Measurements from ENCODE around the gene CYB561. TPM values are rescaled to one million over a fixed set of nuclear protein-coding genes. Genes with fewer than 3 reads are reported as not detected.
A peak's percentile ranks its signal among the peaks of the same experiment; 100 is the strongest.

The CYB561 gene
- total RNA-seq (10 to 100 TPM; 13.2 to 31.6 TPM), polyA plus RNA-seq (10 to 100 TPM in 1 of 2 donors, 1 to 10 TPM in 1; 7.1 to 17.6 TPM)
- long read RNA-seq, donor 1, transcript CYB561-201 (6 exons, 3,001 nt): major isoform, 33 of 60 reads
- long read RNA-seq, donor 1, partial matches to known transcripts: 2 of 60 reads
- long read RNA-seq, donor 1, other reads (novel, unspliced or antisense): 17 of 60 reads
- long read RNA-seq, donor 2, transcript CYB561-201 (6 exons, 3,001 nt): major isoform, 7 of 21 reads
- long read RNA-seq, donor 2, partial matches to known transcripts: 0 of 21 reads
- long read RNA-seq, donor 2, other reads (novel, unspliced or antisense): 8 of 21 reads

GRCh38 chr17:63445954-63446752 lies at the start of gene CYB561:
Gene CYB561, minus strand, starts transcription at chr17:63446306. Its CDS starts 8,759 bp downstream, at chr17:63437547.
- DNase-seq (peak; percentile 84 to 94), ATAC-seq (ENCODE audit: low FRiP score) (peak; percentile 85)
- intact Hi-C loops (cut with DNase I): no loop called here
- H3K27me3 ChIP-seq (ENCODE audit: control insufficient read depth in 1 of 2, insufficient read depth in 2 of 2, low read length in 1 of 2): no peaks in the 10 kb centered on the region
- WGBS, 2 donors: 0 to 1% methylated on average over 49 to 99 of the region's 99 CpGs
- H3K36me3 ChIP-seq (ENCODE audit: control insufficient read depth in 1 of 2, insufficient read depth in 2 of 2, low read length in 1 of 2): no peaks in the 10 kb centered on the region
- peak within 1 kb of the TSS; percentile 29 to 44 for H3K4me3 ChIP-seq (ENCODE audit: low read length in 2 of 2)
- no peaks in the 10 kb centered on the region for H3K9me3 ChIP-seq (ENCODE audit: control insufficient read depth, low read length)
- H3K27ac ChIP-seq (ENCODE audit: low read depth in 1 of 2, low read length in 2 of 2): no peak within 1 kb of the TSS
- H3K4me1 ChIP-seq (ENCODE audit: control insufficient read depth in 1 of 2, insufficient read depth in 2 of 2, low read length in 2 of 2): no peaks in the 10 kb centered on the region

GRCh38 chr17:63495491-63495890 lies 49.4 kb upstream of the CYB561 start:
- 34 to 38% methylated on average over 6 of the region's 6 CpGs for WGBS, 2 donors
- Histone ChIP-seq H3K36me3 (ENCODE audit: control insufficient read depth in 1 of 2, insufficient read depth in 2 of 2, low read length in 1 of 2) (no peaks in the 10 kb centered on the region), H3K4me1 (ENCODE audit: control insufficient read depth in 1 of 2, insufficient read depth in 2 of 2, low read length in 2 of 2) (no peaks in the 10 kb centered on the region), H3K4me3 (ENCODE audit: low read length in 2 of 2) (no peak overlapping the region), H3K27me3 (ENCODE audit: control insufficient read depth in 1 of 2, insufficient read depth in 2 of 2, low read length in 1 of 2) (no peaks in the 10 kb centered on the region), H3K9me3 (ENCODE audit: control insufficient read depth, low read length) (no peaks in the 10 kb centered on the region), H3K27ac (ENCODE audit: low read depth in 1 of 2, low read length in 2 of 2) (no peak overlapping the region)
- DNase-seq: no peak
- ATAC-seq (ENCODE audit: low FRiP score): no peak
- intact Hi-C loops (cut with DNase I): no loop called here

GRCh38 chr17:63494300-63494928 lies 48.3 kb upstream of the CYB561 start:
- ATAC-seq (ENCODE audit: low FRiP score): no peak
- WGBS, 2 donors: 92 to 93% methylated on average over 12 of the region's 12 CpGs

GRCh38 chr17:63493411-63493810 lies 47.3 kb upstream of the CYB561 start:
- no peak overlapping the region for H3K4me3 ChIP-seq (ENCODE audit: low read length in 2 of 2)
- no peaks in the 10 kb centered on the region for H3K36me3 ChIP-seq (ENCODE audit: control insufficient read depth in 1 of 2, insufficient read depth in 2 of 2, low read length in 1 of 2)
- no peak overlapping the region for H3K27ac ChIP-seq (ENCODE audit: low read depth in 1 of 2, low read length in 2 of 2)
- 93% methylated on average over 9 of the region's 9 CpGs for WGBS, 2 donors
- H3K27me3 ChIP-seq (ENCODE audit: control insufficient read depth in 1 of 2, insufficient read depth in 2 of 2, low read length in 1 of 2): no peaks in the 10 kb centered on the region
- no peaks in the 10 kb centered on the region for H3K4me1 ChIP-seq (ENCODE audit: control insufficient read depth in 1 of 2, insufficient read depth in 2 of 2, low read length in 2 of 2)
- H3K9me3 ChIP-seq (ENCODE audit: control insufficient read depth, low read length): no peaks in the 10 kb centered on the region
- ATAC-seq (ENCODE audit: low FRiP score) (no peak), DNase-seq (no peak)
- intact Hi-C loops (cut with DNase I): no loop called here

More at GRCh38 chr17:63494300-63494928, 48.3 kb upstream of the CYB561 start:
- H3K27ac ChIP-seq (ENCODE audit: low read depth in 1 of 2, low read length in 2 of 2): no peak overlapping the region
- no peaks in the 10 kb centered on the region for H3K27me3 ChIP-seq (ENCODE audit: control insufficient read depth in 1 of 2, insufficient read depth in 2 of 2, low read length in 1 of 2)
- H3K9me3 ChIP-seq (ENCODE audit: control insufficient read depth, low read length): no peaks in the 10 kb centered on the region
- DNase-seq: no peak
- no peaks in the 10 kb centered on the region for H3K4me1 ChIP-seq (ENCODE audit: control insufficient read depth in 1 of 2, insufficient read depth in 2 of 2, low read length in 2 of 2)
- H3K4me3 ChIP-seq (ENCODE audit: low read length in 2 of 2): no peak overlapping the region
- intact Hi-C loops (cut with DNase I): no loop called here
- H3K36me3 ChIP-seq (ENCODE audit: control insufficient read depth in 1 of 2, insufficient read depth in 2 of 2, low read length in 1 of 2): no peaks in the 10 kb centered on the region

- intact Hi-C loops (cut with DNase I): no loop called here
- DNase-seq (no peak), ATAC-seq (ENCODE audit: low FRiP score) (no peak)
- Histone ChIP-seq H3K4me1 (ENCODE audit: control insufficient read depth in 1 of 2, insufficient read depth in 2 of 2, low read length in 2 of 2) (no peaks in the 10 kb centered on the region), H3K9me3 (ENCODE audit: control insufficient read depth, low read length) (no peaks in the 10 kb centered on the region), H3K27me3 (ENCODE audit: control insufficient read depth in 1 of 2, insufficient read depth in 2 of 2, low read length in 1 of 2) (no peaks in the 10 kb centered on the region), H3K4me3 (ENCODE audit: low read length in 2 of 2) (no peak overlapping the region), H3K27ac (ENCODE audit: low read depth in 1 of 2, low read length in 2 of 2) (no peak overlapping the region), H3K36me3 (ENCODE audit: control insufficient read depth in 1 of 2, insufficient read depth in 2 of 2, low read length in 1 of 2) (no peaks in the 10 kb centered on the region)
- WGBS, 2 donors: 92 to 99% methylated on average over 6 of the region's 6 CpGs
Measured at GRCh38 chr17:63492940-63493339, 46.8 kb upstream of the CYB561 start.

- intact Hi-C loops (cut with DNase I): no loop called here
- no peak overlapping the region for H3K4me3 ChIP-seq (ENCODE audit: low read length in 2 of 2)
- DNase-seq (no peak), ATAC-seq (ENCODE audit: low FRiP score) (no peak)
- no peaks in the 10 kb centered on the region for H3K9me3 ChIP-seq (ENCODE audit: control insufficient read depth, low read length)
- no peak overlapping the region for H3K27ac ChIP-seq (ENCODE audit: low read depth in 1 of 2, low read length in 2 of 2)
- H3K27me3 ChIP-seq (ENCODE audit: control insufficient read depth in 1 of 2, insufficient read depth in 2 of 2, low read length in 1 of 2): no peaks in the 10 kb centered on the region
- WGBS, 2 donors: 78 to 82% methylated on average over 10 of the region's 10 CpGs
- no peaks in the 10 kb centered on the region for H3K36me3 ChIP-seq (ENCODE audit: control insufficient read depth in 1 of 2, insufficient read depth in 2 of 2, low read length in 1 of 2)
- H3K4me1 ChIP-seq (ENCODE audit: control insufficient read depth in 1 of 2, insufficient read depth in 2 of 2, low read length in 2 of 2): no peaks in the 10 kb centered on the region
Measured at GRCh38 chr17:63491977-63492618, 46.0 kb upstream of the CYB561 start.

GRCh38 chr17:63491413-63491812 lies 45.3 kb upstream of the CYB561 start:
- H3K36me3 ChIP-seq (ENCODE audit: control insufficient read depth in 1 of 2, insufficient read depth in 2 of 2, low read length in 1 of 2): no peaks in the 10 kb centered on the region
- WGBS, 2 donors: 83% methylated on average over 8 of the region's 8 CpGs
- ATAC-seq (ENCODE audit: low FRiP score) (no peak), DNase-seq (no peak)
- H3K4me1 ChIP-seq (ENCODE audit: control insufficient read depth in 1 of 2, insufficient read depth in 2 of 2, low read length in 2 of 2): no peaks in the 10 kb centered on the region
- no peaks in the 10 kb centered on the region for H3K9me3 ChIP-seq (ENCODE audit: control insufficient read depth, low read length)
- H3K27me3 ChIP-seq (ENCODE audit: control insufficient read depth in 1 of 2, insufficient read depth in 2 of 2, low read length in 1 of 2): no peaks in the 10 kb centered on the region
- no peak overlapping the region for H3K27ac ChIP-seq (ENCODE audit: low read depth in 1 of 2, low read length in 2 of 2)
- intact Hi-C loops (cut with DNase I): no loop called here
- no peak overlapping the region for H3K4me3 ChIP-seq (ENCODE audit: low read length in 2 of 2)

- Histone ChIP-seq H3K27ac (ENCODE audit: low read depth in 1 of 2, low read length in 2 of 2) (no peak overlapping the region), H3K36me3 (ENCODE audit: control insufficient read depth in 1 of 2, insufficient read depth in 2 of 2, low read length in 1 of 2) (no peaks in the 10 kb centered on the region), H3K27me3 (ENCODE audit: control insufficient read depth in 1 of 2, insufficient read depth in 2 of 2, low read length in 1 of 2) (no peaks in the 10 kb centered on the region), H3K4me3 (ENCODE audit: low read length in 2 of 2) (no peak overlapping the region), H3K9me3 (ENCODE audit: control insufficient read depth, low read length) (no peaks in the 10 kb centered on the region), H3K4me1 (ENCODE audit: control insufficient read depth in 1 of 2, insufficient read depth in 2 of 2, low read length in 2 of 2) (no peaks in the 10 kb centered on the region)
- ATAC-seq (ENCODE audit: low FRiP score) (no peak), DNase-seq (no peak)
- 87 to 88% methylated on average over 22 of the region's 22 CpGs for WGBS, 2 donors
- intact Hi-C loops (cut with DNase I): no loop called here
Measured at GRCh38 chr17:63490858-63491400, 44.8 kb upstream of the CYB561 start.

All from aorta (tissue), 5 donors.